HG03521 (cell line): ENCODE data around the gene ADAMTS2.

Experiments used
- ATAC-seq: cut with Tn5 transposase; IDR thresholded peaks from one replicate; pipeline ENCODE4 v1.9.1; 2021; ENCODE audit warnings: mild to moderate bottlenecking, moderate library complexity; ENCODE audit not compliant: unreplicated experiment

The ADAMTS2 gene

DNA sequence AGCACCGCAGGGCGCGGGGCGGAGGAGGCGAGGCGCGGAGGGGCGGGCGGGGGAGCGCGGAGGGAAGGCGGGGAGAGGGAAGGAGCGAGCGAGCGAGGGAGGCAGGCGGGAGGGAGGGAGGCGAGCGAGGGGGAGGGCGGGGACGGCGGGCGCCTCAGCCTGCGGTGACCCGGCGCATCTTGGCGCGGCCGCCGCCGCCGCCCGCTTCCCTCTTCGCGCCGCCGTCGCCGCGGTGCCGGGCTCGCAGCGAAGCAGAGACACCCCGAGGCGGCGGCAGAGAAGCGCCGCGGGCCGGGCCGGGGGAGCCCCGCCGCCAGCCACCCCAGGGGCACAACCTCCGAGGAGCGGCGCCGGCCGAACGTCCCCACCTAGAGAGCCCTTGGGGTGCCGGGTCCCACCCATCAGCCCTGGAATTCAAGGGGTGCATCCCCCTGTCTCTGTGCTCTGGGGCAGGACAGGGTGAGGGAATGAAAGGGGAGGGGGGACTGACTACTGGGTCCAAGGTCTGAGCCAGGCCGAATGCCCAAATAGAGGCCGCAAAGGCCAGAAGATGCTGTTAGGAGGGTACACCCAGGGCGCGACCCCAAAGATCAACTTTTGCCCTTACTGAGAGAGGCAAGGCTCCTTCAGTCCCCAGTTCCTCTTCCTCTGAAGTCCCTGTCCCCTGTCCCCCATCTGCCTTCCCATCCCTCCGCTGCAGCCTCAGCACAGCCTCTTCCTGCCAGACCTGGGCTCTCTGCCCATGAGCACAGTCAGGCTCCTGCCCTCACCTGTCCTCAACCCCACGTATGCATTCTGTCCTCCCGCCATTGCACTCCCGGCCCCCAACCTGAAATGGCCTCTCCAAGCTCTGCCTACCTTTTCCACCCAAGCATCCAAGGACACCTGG lies at the start of gene ADAMTS2:
Gene ADAMTS2 (minus strand): TSS at position 29 of the 889 bp plus-strand sequence. CDS start 133 bp downstream, outside the sequence.
- no peak for ATAC-seq

- no peak for ATAC-seq
Observed at GRCh38 chr5:179393078-179393477, 47.8 kb upstream of the ADAMTS2 start.

GRCh38 chr5:179387151-179388110 lies 42.2 kb upstream of the ADAMTS2 start:
- no peak for ATAC-seq

DNA sequence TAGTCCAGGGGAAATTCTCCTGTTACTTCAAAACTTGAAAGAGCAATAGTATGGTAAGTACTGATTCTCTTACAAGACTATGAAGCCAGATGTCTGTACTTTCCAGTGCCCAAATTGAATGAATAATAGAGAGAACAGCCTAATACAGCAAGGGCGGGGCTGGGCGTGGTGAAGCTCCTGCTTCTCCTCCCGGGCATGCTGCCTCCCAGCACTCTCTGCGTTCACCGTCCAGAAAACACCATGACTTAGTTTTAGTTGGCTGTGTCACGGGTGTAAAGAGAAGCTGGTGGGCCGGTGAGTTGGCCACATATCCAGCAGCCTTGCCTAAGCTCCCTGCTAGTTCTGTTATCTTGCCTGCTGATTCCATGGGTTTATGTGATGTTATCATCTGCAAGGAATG lies 40.7 kb upstream of the ADAMTS2 start:
- ATAC-seq = no peak

GRCh38 chr5:179382486-179382885 lies 37.2 kb upstream of the ADAMTS2 start:
- ATAC-seq = no peak

DNA sequence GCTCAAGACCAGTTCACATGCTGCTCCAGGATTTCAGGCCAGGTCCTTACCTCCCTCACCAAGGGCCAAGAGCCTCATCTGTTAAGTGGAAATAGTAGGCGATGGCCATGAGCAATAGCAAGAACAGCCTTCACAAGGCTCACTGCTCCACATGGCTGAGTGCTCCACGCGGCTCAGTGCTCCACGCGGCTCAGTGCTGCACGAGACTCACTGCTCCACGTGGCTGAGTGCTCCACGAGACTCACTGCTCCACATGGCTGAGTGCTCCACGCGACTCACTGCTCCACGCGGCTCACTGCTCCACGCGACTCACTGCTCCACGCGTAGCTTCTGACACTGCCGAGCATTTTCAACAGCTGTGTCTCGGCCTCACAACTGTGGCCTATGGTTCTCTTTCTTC lies 36.4 kb upstream of the ADAMTS2 start:
- no peak for ATAC-seq

DNA sequence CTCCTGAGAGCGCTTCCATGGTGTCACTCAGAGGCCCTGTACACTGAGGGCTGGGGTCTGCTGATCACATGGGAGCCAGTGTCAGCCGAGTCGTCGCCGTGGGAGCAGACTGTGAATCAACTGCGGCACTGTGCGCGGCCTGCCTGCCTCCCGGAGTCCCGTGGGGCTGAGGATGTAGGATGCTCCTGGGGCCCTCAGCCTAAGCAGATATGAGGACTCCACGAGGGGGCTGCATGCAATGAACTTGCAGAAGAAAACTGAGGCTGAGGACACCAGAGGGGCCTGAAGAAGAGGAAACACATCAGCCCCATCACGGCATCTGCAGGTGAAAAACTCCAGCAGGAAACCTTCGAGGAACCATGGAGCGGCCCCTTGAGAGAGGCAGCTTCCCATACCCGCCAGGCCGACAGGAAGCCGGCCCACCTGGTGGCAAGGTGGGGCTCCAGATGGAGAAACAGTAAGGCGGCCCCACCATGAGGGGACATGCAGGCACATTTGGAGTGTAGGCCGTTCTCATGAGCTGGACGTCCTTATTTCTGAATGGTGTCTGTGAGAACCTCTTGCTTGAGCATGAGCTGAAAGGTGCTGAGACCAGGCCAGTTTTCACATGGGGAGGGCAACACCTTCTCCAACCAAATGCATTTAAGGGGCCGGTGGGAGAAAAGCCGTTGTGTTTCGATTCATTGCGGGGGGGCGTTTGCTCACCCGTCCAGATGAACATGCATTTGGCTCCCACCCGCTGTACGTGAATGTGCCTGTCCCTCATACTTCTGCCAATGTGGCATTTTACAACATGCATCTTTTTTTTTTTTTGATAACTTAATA lies 35.2 kb upstream of the ADAMTS2 start:
- ATAC-seq = no peak

- no peak for ATAC-seq
Observed at GRCh38 chr5:179379321-179379890, 34.1 kb upstream of the ADAMTS2 start.

DNA sequence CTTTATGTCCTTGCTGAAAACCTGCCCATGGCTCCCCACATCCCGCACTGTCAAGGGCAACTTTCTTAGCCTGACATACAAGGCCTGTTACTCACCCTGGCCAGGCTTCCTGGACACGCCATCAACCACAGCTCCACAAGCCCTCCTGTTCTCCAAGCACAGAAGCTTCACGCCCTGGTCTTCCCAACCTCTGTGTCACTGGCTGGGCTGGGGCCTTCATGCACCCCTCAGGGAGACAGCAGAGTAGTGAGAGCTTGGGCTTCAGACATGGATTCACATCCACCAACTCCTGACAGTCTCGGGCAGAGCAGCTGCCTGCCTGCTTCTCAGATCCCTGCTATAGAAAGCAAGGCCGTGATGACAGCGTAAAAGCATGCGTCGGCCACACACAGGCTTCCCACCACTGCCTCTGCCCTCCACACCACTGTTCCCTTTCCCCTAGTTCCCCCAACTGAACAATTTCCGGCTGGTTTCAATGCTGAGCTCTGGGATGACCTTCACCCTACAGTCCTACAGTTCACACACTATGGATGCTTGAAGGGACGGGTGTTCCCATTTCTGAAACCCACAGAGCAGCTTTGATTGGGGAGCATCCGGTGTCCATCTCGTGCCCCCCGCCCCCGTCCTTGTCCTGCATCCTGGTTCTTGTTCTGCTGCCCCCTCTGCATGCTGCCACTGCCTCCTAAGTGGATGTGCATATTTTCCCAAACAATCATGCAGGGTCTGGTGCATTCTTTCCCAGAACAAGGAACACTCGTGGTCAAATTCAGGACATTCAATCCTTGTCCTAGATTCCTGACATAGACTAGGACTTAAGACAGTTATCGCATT lies 33.4 kb upstream of the ADAMTS2 start:
- no peak for ATAC-seq

DNA sequence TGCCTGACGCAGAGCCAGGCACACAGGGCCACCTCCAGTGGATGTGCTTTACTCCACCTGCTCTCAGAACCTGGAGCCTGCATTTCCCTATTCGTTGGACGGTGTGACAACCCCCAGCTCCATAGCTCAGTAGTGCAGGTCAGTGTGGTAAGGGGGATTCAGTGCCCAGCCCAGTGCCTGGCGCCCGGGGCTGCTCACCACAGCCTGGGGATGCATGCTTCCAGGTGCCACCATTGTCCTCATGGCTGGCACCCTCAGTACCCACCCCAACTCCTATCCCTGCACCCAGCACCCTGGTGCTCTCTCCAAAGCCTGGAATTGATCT lies 32.8 kb upstream of the ADAMTS2 start:
- ATAC-seq = no peak

DNA sequence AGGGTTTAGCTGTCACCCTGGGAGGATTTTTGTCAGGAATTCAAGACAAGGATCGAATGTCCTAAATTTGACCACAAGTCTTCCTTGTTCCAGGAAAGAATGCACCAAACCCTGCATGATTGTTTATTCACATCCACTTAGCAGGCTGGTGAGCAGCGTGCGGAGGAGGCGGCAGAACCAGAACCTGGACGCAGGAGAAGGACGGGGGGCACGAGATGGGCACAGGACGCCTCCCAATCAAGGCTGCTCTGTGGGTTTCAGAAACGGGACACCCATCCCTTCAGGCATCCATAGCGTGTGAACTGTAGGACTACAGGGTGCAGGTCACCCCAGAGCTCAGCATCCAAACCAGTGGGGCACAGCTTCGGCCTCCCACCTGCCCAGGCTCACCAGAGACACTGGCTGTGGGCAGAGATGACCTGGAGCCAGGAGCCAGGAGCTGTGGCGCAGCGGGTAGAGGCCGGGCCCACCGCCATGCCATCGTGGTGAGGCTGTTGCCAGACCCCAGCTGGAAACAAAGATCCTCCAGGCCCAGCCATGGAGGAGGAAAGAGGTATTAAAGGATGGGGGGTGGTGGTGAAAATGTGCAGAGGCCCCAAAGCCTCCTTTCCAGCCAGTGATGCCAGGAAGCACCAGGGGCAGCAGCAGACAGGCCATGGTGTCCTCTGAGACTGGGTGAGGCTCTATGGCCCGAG lies 32.3 kb upstream of the ADAMTS2 start:
- ATAC-seq = no peak

DNA sequence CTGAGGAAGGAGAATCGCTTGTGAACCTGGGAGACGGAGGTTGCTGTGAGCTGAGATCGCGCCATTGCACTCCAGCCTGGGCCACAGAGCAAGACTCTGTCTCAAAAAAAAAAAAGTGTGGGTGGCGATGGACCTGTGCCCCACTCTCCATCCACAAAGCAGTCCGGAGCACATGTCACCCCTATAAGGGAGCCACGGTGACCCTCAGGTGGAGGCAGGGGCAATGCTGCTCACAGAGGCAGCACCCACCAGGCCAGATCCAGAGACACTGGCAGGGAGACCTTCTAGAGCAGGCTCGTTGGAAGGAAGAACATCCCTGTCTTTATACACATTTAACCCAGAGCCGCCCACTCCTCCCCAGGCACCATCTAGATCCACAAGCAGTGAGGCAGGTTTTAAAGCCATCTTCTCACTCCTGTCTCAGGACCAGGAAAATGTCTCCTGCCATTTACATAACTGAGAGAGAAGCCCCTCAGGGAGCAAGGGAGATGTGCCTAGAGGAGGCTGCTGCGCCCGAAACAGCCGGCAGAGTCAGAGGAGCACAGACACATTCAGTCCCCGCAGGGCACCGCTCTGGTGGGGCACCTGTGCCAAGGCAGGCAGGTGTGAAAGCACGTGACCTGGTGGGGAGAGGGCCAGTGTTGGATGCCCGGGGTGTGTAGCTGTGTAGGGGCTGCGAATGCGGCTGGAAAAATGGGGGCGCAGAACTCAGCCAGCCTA lies 31.6 kb upstream of the ADAMTS2 start:
- ATAC-seq = no peak

DNA sequence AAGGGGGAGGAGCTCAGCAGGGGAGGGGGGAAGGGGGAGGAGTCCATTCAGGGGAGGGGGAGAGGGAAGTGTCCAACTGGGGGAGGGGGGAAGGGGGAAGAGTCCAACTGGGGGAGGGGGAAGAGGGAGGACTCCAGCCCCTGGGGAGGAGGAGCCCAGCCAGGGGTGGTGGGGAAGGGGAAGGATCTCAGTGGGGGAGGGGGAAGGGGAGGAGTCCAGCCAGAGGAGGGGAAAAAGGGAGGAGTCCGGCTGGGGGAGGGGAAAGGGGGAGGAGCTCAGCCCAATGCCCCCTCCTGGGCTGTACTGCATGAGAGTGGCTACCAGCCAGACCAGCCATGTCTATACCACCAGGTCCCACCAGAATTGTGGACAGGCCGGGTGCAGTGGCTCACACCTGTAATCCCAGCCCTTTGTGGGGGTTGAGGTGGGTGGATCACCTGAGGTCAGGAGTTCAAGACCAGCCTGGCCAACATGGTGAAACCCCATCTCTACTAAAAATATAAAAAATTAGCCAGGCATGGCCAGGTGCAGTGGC lies 30.6 kb upstream of the ADAMTS2 start:
- ATAC-seq = no peak

GRCh38 chr5:179375236-179375685 lies 30.0 kb upstream of the ADAMTS2 start:
- no peak for ATAC-seq

- no peak for ATAC-seq
Observed at GRCh38 chr5:179374506-179375235, 29.4 kb upstream of the ADAMTS2 start.

DNA sequence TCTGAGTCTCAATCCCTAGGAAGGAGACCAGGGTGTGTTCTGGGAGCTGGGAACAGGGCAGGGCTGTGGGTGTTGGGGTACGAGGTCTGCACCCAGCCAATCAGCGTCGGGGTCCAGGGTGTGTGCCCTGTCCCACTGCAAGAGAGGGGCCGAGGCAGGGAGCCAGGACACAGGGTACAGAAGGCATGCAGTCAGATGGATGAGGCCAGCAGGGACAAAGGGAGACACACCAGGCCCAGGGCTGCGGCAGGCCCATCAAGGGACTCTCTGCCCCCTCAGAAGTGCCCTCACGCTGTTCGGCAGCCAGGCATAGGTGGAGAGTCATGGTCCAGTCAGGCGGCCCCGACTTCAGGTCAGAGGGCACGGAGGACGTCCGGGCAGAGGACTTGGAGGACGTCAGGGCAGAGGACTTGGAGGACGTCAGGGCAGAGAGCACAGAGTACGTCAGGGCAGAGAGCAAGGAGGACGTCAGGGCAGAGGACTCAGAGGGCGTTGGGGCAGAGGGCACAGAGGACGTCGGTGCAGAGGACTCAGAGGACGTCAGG lies 28.8 kb upstream of the ADAMTS2 start:
- no peak for ATAC-seq
